GM12878 (cell line): ENCODE data around the gene HLA-B. TPM values are rescaled to one million over a fixed set of nuclear protein-coding genes. Genes with fewer than 3 reads are reported as not detected.

ENCODE experiments used
- ATAC-seq: fragments of 200-7000 bp; cut with Tn5 transposase; 3 replicates; pipeline ENCODE4 v1.9.1; 2020; ENCODE audit warnings: mild to moderate bottlenecking, moderate library complexity
- BruUV-seq: library from RNA; stranded (reverse); fragments of 400-500 nt; replicated peaks from 2 replicates; lab custom pipeline; 2021; lab: Mats Ljungman, UMichigan
- CTCF ChIA-PET: fragments of 300-600 bp; sonication (Branson Sonifier 250); formaldehyde crosslinking; extraction: SDS; loops from one replicate; lab custom pipeline; 2021; ENCODE audit warnings: inconsistent platforms; lab: Yijun Ruan, JAX
- POLR2A ChIA-PET: fragments of 350-600 bp; formaldehyde crosslinking; extraction: SDS; loops from one replicate; lab custom pipeline; 2021; ENCODE audit warnings: inconsistent platforms; lab: Charles Lee
- RAD21 ChIA-PET: fragments of 300-600 bp; sonication (Branson Sonifier 250); formaldehyde crosslinking; loops from one replicate; lab custom pipeline; 2023; ENCODE audit warnings: antibody characterized with exemption; ENCODE audit not compliant: unreplicated experiment; lab: Charles Lee
- SMC1A ChIA-PET: fragments of 300-600 bp; sonication (Branson Sonifier 250); formaldehyde crosslinking; loops from one replicate; lab custom pipeline; 2023; ENCODE audit not compliant: unreplicated experiment, uncharacterized antibody; lab: Charles Lee
- DNase-seq: peaks from one replicate; pipeline ENCODE4 v3.0.0-alpha.2; 2011; ENCODE audit warnings: low read depth, low spot score
- FAIRE-seq: peaks from 3 replicates; lab custom pipeline; 2011; peaks lifted over from hg19 to GRCh38; lab: Jason Lieb, UNC
- H2AFZ ChIP-seq: 2 replicates; pipeline ENCODE4 v1.6.0; 2011; ENCODE audit warnings: low read depth, low read length, control low read depth; ENCODE audit not compliant: control insufficient read depth
- H3K27ac ChIP-seq: 2 replicates; pipeline ENCODE4 v1.5.1; 2011; ENCODE audit warnings: control low read depth; ENCODE audit not compliant: control insufficient read depth, insufficient read depth
- H3K27me3 ChIP-seq, 2 experiments: replicated peaks in 1 of 2; 2 replicates each; pipeline versions ENCODE4 v1.6.0 to v1.6.1; 2011; ENCODE audit warnings: low read length in 1 of 2; ENCODE audit not compliant: control insufficient read depth in 2 of 2, insufficient read depth in 2 of 2
- H3K36me3 ChIP-seq, 2 experiments: 2 replicates each; pipeline ENCODE4 v1.5.1; 2011; ENCODE audit warnings: low read length in 1 of 2; ENCODE audit not compliant: control insufficient read depth in 2 of 2, insufficient read depth in 2 of 2
- H3K4me1 ChIP-seq: 2 replicates; pipeline ENCODE4 v1.6.1; 2011; ENCODE audit warnings: mild to moderate bottlenecking, low read length, moderate library complexity, mixed read lengths; ENCODE audit not compliant: control insufficient read depth, insufficient read depth
- H3K4me2 ChIP-seq: 2 replicates; pipeline ENCODE4 v1.6.0; 2011; ENCODE audit warnings: control low read depth; ENCODE audit not compliant: control insufficient read depth, insufficient read depth
- H3K4me3 ChIP-seq: fragments of 200-600 bp; sonication (generic); 2 replicates; pipeline ENCODE4 v1.5.1; 2016
- H3K79me2 ChIP-seq: 2 replicates; pipeline ENCODE4 v1.6.0; 2011; ENCODE audit warnings: low read length; ENCODE audit not compliant: control insufficient read depth, insufficient read depth
- H3K9ac ChIP-seq: 2 replicates; pipeline ENCODE4 v1.8.0; 2011; ENCODE audit warnings: low read length, control low read depth, mixed read lengths; ENCODE audit not compliant: control insufficient read depth, insufficient read depth
- H3K9me3 ChIP-seq: replicated peaks from 3 replicates; pipeline ENCODE4 v1.5.1; 2011; ENCODE audit warnings: mild to moderate bottlenecking, low read length; ENCODE audit not compliant: control insufficient read depth, insufficient read depth
- H4K20me1 ChIP-seq: 2 replicates; pipeline ENCODE4 v1.6.0; 2011; ENCODE audit not compliant: control insufficient read depth, insufficient read depth
- CEBPB ChIP-seq, 2 experiments: fragments of 150-350 bp in 1 of 2; IDR thresholded peaks; 2 replicates each; pipeline ENCODE4 v1.6.1; 2012 to 2014; ENCODE audit warnings: low read depth in 2 of 2, low read length in 2 of 2, borderline replicate concordance in 1 of 2, inconsistent platforms in 1 of 2
- CREM ChIP-seq: IDR thresholded peaks from 2 replicates; pipeline ENCODE4 v1.6.1; 2014; ENCODE audit warnings: antibody characterized with exemption, low read depth
- EGR1 ChIP-seq, 2 experiments: IDR thresholded peaks; 1 replicate in 1 of 2; 2 replicates in 1 of 2; pipeline ENCODE4 v1.6.1; 2011 to 2012; ENCODE audit warnings: low read depth in 2 of 2, low read length in 2 of 2, borderline replicate concordance in 1 of 2, mild to moderate bottlenecking in 1 of 2, moderate library complexity in 1 of 2
- ELK1 ChIP-seq: IDR thresholded peaks from 2 replicates; pipeline ENCODE4 v1.6.1; 2012; ENCODE audit warnings: low read depth, low read length, improper control_type of control experiment
- HDAC6 ChIP-seq: fragments of 200-600 bp; sonication (generic); IDR thresholded peaks from one replicate; pipeline ENCODE4 v1.8.0; 2017; ENCODE audit warnings: antibody characterized with exemption; ENCODE audit not compliant: unreplicated experiment
- IRF4 ChIP-seq: IDR thresholded peaks from 2 replicates; pipeline ENCODE4 v1.6.1; 2011; ENCODE audit warnings: low read depth, low read length
- PKNOX1 ChIP-seq: fragments of 450-650 bp; IDR thresholded peaks from 2 replicates; pipeline ENCODE4 v1.6.1; 2016; ENCODE audit warnings: mild to moderate bottlenecking
- PML ChIP-seq: IDR thresholded peaks from 2 replicates; pipeline ENCODE4 v1.6.1; 2012; ENCODE audit warnings: low read length, inconsistent platforms
- POLR2A ChIP-seq: IDR thresholded peaks from 2 replicates; pipeline ENCODE4 v1.6.1; 2011; ENCODE audit warnings: low read depth, mild to moderate bottlenecking, low read length
- POLR2AphosphoS2 ChIP-seq: IDR thresholded peaks from 2 replicates; pipeline ENCODE4 v1.6.1; 2011; ENCODE audit warnings: low read depth, mild to moderate bottlenecking, low read length, improper control_type of control experiment, moderate library complexity
- POLR2AphosphoS5 ChIP-seq: IDR thresholded peaks from 2 replicates; pipeline ENCODE4 v1.6.1; 2011; ENCODE audit warnings: mild to moderate bottlenecking, low read length, inconsistent platforms
- POU2F2 ChIP-seq: IDR thresholded peaks from 3 replicates; pipeline ENCODE4 v1.6.1; 2011; ENCODE audit warnings: low read depth, mild to moderate bottlenecking, low read length, borderline replicate concordance
- RBBP5 ChIP-seq: fragments of 200-600 bp; sonication (generic); conservative IDR thresholded peaks from 2 replicates; pipeline ENCODE4 v1.6.1; 2016
- RCOR1 ChIP-seq: conservative IDR thresholded peaks from 2 replicates; pipeline ENCODE4 v1.6.1; 2012; ENCODE audit warnings: low read depth, low read length, improper control_type of control experiment
- SMARCA5 ChIP-seq: fragments of 450-650 bp; IDR thresholded peaks from 2 replicates; pipeline ENCODE4 v1.6.1; 2017; ENCODE audit warnings: mild to moderate bottlenecking
- ZNF384 ChIP-seq: IDR thresholded peaks from 2 replicates; pipeline ENCODE4 v1.6.1; 2012; ENCODE audit warnings: low read depth, mild to moderate bottlenecking, low read length, improper control_type of control experiment, borderline replicate concordance
- ZNF622 ChIP-seq: fragments of 450-650 bp; IDR thresholded peaks from 2 replicates; pipeline ENCODE4 v1.6.1; 2017; ENCODE audit warnings: mild to moderate bottlenecking, inconsistent platforms
- ZZZ3 ChIP-seq: IDR thresholded peaks from 2 replicates; pipeline ENCODE4 v1.6.1; 2011; ENCODE audit warnings: low read depth; ENCODE audit not compliant: control insufficient read depth, insufficient read length
- WGBS: methylation state at CpG from one replicate; pipeline ENCODE4 v1.1.6; 2016; ENCODE audit warnings: low lambda C conversion rate; ENCODE audit not compliant: insufficient replicate concordance, insufficient coverage; ENCODE audit errors: missing lambda C conversion rate; 5-methylcytosine and 5-hydroxymethylcytosine counted together
- in situ Hi-C: fragments of 300-500 bp; cut with MboI; formaldehyde crosslinking; loops from 9 replicates; pipeline ENCODE4 v1.14.3; 2018; ENCODE audit warnings: mixed read lengths
- intact Hi-C: fragments of 100-400 bp; cut with micrococcal nuclease; formaldehyde crosslinking; loops from one replicate; pipeline ENCODE4 v1.14.2; 2022; ENCODE audit not compliant: unreplicated experiment
- polyA plus RNA-seq, 11 experiments: library from polyadenylated mRNA; depleted of rRNA in 4 of 11; unstranded in 6 of 11; stranded (reverse) in 5 of 11; fragments of >200 nt; fragmentation: Nextera tagmentation in 4 of 11; fragmentation: Illumina TruSeq in 1 of 11; extraction: Ambion mirVana in 4 of 11; extraction: Trizol in 1 of 11; gene quantifications; 1 replicate in 1 of 11; 2 replicates in 10 of 11; pipeline versions ENCODE4 v1.2.1 to v1.2.3, GENCODE V29; 2011 to 2016; ENCODE audit warnings: inconsistent platforms in 2 of 11, missing spikeins in 2 of 11, low read depth in 1 of 11
- total RNA-seq, 4 experiments: library from RNA; depleted of rRNA in 3 of 4; stranded (reverse); fragments of >200 nt in 3 of 4; fragmentation: Illumina TruSeq in 1 of 4; extraction: Trizol in 1 of 4; gene quantifications; 2 replicates each; pipeline versions ENCODE4 v1.2.1 to v1.2.3, GENCODE V29; 2013 to 2021
- TF ChIP-seq, protein P1 (sequence below): IDR thresholded peaks from 2 replicates; pipeline ENCODE4 v1.6.1; 2012; ENCODE audit warnings: low read length, inconsistent platforms
- TF ChIP-seq, protein P2 (sequence below): fragments of 450-650 bp; IDR thresholded peaks from 2 replicates; pipeline ENCODE4 v1.6.1; 2018; ENCODE audit warnings: mild to moderate bottlenecking, low read depth, moderate library complexity; ENCODE audit not compliant: partially characterized antibody

Gene HLA-B
- total and polyA plus RNA-seq, 10 of the 15 experiments (the other 5 are each of a cell fraction or from before 2014, with no cell fraction given), result 820 to 5,128 (median 3,370) TPM

- Histone ChIP-seq H2AFZ (no peak overlapping the region), H3K4me1 (no peaks in the 10 kb centered on the region), H3K4me2 (peak overlapping the region; percentile 42; the same call in 1 of the 2 replicates), H3K4me3 (no peak overlapping the region), H3K27me3 (no peaks in the 10 kb centered on the region), H3K9me3 (no peaks in the 10 kb centered on the region), H3K36me3 (no peaks in the 10 kb centered on the region), H3K79me2 (no peaks in the 10 kb centered on the region), H4K20me1 (no peaks in the 10 kb centered on the region), H3K9ac (no peak overlapping the region), H3K27ac (no peak overlapping the region)
- intact Hi-C loops, result no loop called here
- ChIA-PET RAD21 (interaction anchor here (0.7 to 1.5 kb wide), 3 partner anchors 52 to 109 kb away, joined by 3 to 4 read pairs (median 3); no protein-coding TSS in a partner anchor), SMC1A (interaction anchor here (1.3 kb wide), 1 partner anchor 110 kb away, joined by 3 read pairs; no protein-coding TSS in a partner anchor), POLR2A (interaction anchor here (1.0 kb wide), 1 partner anchor 35 kb away, joined by 5 read pairs; no protein-coding TSS in a partner anchor), CTCF (interaction anchor here (1.2 to 1.6 kb wide), 2 partner anchors 24 to 111 kb away, joined by 3 read pairs; no protein-coding TSS in a partner anchor)
- 48% methylated on average over 13 of the region's 14 CpGs for WGBS
- TF ChIP-seq SMARCA5 (no peak), PML (no peak), ZZZ3 (no peak), POLR2AphosphoS2 (no peak), POU2F2 (no peak), PKNOX1 (no peak), EGR1 (IDR thresholded peaks at IDR 0.05; ENCODE audit: borderline replicate concordance in 1 of 2, low read depth in 2 of 2, low read length in 2 of 2) (no peak), ZNF622 (no peak), POLR2A (no peak), CREM (no peak), RCOR1 (no peak), POLR2AphosphoS5 (no peak), RBBP5 (no peak), ELK1 (no peak), IRF4 (no peak), ZNF384 (no peak), HDAC6 (no peak), CEBPB (IDR thresholded peaks at IDR 0.05; ENCODE audit: borderline replicate concordance in 1 of 2, low read depth in 2 of 2, low read length in 2 of 2) (no peak)
- TF ChIP-seq, protein P1, sequence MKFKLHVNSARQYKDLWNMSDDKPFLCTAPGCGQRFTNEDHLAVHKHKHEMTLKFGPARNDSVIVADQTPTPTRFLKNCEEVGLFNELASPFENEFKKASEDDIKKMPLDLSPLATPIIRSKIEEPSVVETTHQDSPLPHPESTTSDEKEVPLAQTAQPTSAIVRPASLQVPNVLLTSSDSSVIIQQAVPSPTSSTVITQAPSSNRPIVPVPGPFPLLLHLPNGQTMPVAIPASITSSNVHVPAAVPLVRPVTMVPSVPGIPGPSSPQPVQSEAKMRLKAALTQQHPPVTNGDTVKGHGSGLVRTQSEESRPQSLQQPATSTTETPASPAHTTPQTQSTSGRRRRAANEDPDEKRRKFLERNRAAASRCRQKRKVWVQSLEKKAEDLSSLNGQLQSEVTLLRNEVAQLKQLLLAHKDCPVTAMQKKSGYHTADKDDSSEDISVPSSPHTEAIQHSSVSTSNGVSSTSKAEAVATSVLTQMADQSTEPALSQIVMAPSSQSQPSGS, result no peak
- TF ChIP-seq, protein P2, sequence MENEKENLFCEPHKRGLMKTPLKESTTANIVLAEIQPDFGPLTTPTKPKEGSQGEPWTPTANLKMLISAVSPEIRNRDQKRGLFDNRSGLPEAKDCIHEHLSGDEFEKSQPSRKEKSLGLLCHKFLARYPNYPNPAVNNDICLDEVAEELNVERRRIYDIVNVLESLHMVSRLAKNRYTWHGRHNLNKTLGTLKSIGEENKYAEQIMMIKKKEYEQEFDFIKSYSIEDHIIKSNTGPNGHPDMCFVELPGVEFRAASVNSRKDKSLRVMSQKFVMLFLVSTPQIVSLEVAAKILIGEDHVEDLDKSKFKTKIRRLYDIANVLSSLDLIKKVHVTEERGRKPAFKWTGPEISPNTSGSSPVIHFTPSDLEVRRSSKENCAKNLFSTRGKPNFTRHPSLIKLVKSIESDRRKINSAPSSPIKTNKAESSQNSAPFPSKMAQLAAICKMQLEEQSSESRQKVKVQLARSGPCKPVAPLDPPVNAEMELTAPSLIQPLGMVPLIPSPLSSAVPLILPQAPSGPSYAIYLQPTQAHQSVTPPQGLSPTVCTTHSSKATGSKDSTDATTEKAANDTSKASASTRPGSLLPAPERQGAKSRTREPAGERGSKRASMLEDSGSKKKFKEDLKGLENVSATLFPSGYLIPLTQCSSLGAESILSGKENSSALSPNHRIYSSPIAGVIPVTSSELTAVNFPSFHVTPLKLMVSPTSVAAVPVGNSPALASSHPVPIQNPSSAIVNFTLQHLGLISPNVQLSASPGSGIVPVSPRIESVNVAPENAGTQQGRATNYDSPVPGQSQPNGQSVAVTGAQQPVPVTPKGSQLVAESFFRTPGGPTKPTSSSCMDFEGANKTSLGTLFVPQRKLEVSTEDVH, result no peak
- DNase-seq (no peak), ATAC-seq (no peak), FAIRE-seq (no peak)
- in situ Hi-C loops, result no loop called here
- no TSS peak for BruUV-seq
Observed at GRCh38 chr6:31307669-31308049, 49.3 kb downstream of the HLA-B start.
